Measurements from ENCODE around the gene CYTH2. TPM values are rescaled to one million over a fixed set of nuclear protein-coding genes. Genes with fewer than 3 reads are reported as not detected.
"Not testable (repeated sequence)": the region's sequence is repeated elsewhere in the genome, so short reads cannot be mapped to it uniquely, and the experiment has no call there.

Gene CYTH2
- total and polyA plus RNA-seq, 11 donors = 12.3 to 55.3 (median 31.0) TPM

GRCh38 chr19:48487544-48487943, 18.4 kb downstream of the CYTH2 start:
- no peaks in the 10 kb centered on the region for H3K9me3 ChIP-seq
- H3K27me3 ChIP-seq = peaks cover 0 to 15% (median 0%) of the 10 kb centered on the region in 9 donors
- WGBS, 4 donors = 70 to 85% (median 84%) methylated on average over 6 of the region's 6 CpGs
- no peak for ATAC-seq
- no peak for DNase-seq
- intact Hi-C loops (cut with DNase I) = no loop called here
- no peak overlapping the region for H3K4me3 ChIP-seq
- H3K36me3 ChIP-seq = no peaks in the 10 kb centered on the region
- TF ChIP-seq CTCF (IDR thresholded peaks at IDR 0.05) = no peak
- no peak for TF ChIP-seq POLR2A (IDR thresholded peaks at IDR 0.05)
- H3K27ac ChIP-seq = peak overlapping the region in 10 of 12 donors; percentile 7 to 90 (median 68)
- peaks cover 0 to 35% (median 8%) of the 10 kb centered on the region in 12 donors for H3K4me1 ChIP-seq

- 52 to 58% (median 56%) methylated on average over 5 to 8 of the region's 8 CpGs for WGBS, 4 donors
- DNase-seq = peak in 4 of 5 donors; percentile 73 to 87 (median 79)
- Histone ChIP-seq H3K27me3 (peaks cover 0 to 15% (median 0%) of the 10 kb centered on the region in 9 donors), H3K36me3 (no peaks in the 10 kb centered on the region), H3K27ac (peak overlapping the region in 10 of 12 donors; percentile 7 to 90 (median 72)), H3K4me3 (no peak overlapping the region), H3K9me3 (no peaks in the 10 kb centered on the region), H3K4me1 (peaks cover 0 to 34% (median 8%) of the 10 kb centered on the region in 12 donors)
- peak; percentile 52 to 60 (median 56) for ATAC-seq
- TF ChIP-seq CTCF (IDR thresholded peaks at IDR 0.05) (no peak), POLR2A (IDR thresholded peaks at IDR 0.05) (no peak)
- intact Hi-C loops (cut with DNase I) = loop anchor here in 3 of 10 donors (2.0 kb wide), 2 partner anchors 19 to 97 kb away; partner anchors contain the start of gene CYTH2 (in 1 of the 3)
These were observed 18.8 kb downstream of the CYTH2 start for GRCh38 chr19:48487948-48488347.

- not testable (repeated sequence) for DNase-seq, H3K36me3 ChIP-seq, H3K4me3 ChIP-seq, H3K9me3 ChIP-seq, ATAC-seq
- WGBS, 4 donors = 86 to 91% (median 88%) methylated on average over 7 of the region's 7 CpGs
- intact Hi-C loops (cut with DNase I) = loop anchor here in 3 of 10 donors (2.0 kb wide), 2 partner anchors 20 to 96 kb away; partner anchors contain the start of gene CYTH2 (in 1 of the 3)
- Histone ChIP-seq H3K27ac (peak overlapping the region in 9 of 12 donors; percentile 61 to 90 (median 74)), H3K4me1 (peaks cover 0 to 34% (median 8%) of the 10 kb centered on the region in 12 donors), H3K27me3 (peaks cover 0 to 15% (median 0%) of the 10 kb centered on the region in 9 donors)
These were observed 19.3 kb downstream of the CYTH2 start for GRCh38 chr19:48488478-48488877.

- peaks cover 0 to 41% (median 12%) of the 10 kb centered on the region in 12 donors for H3K4me1 ChIP-seq
- TF ChIP-seq POLR2A (IDR thresholded peaks at IDR 0.05) (no peak), CTCF (IDR thresholded peaks at IDR 0.05) (peak; percentile 89 to 97 (median 94))
- no peaks in the 10 kb centered on the region for H3K36me3 ChIP-seq
- no peaks in the 10 kb centered on the region for H3K9me3 ChIP-seq
- no peak overlapping the region for H3K4me3 ChIP-seq
- peaks cover 0 to 15% (median 0%) of the 10 kb centered on the region in 9 donors for H3K27me3 ChIP-seq
- no peak overlapping the region for H3K27ac ChIP-seq
- intact Hi-C loops (cut with DNase I) = loop anchor here in 9 of 10 donors (1.0 to 5.0 kb wide), 7 partner anchors 21 to 167 kb away; partner anchors contain the start of genes CYTH2 (in 1 of the 9), GRIN2D (in 1 of the 9) and KDELR1 (in 1 of the 9)
- 21 to 42% (median 27%) methylated on average over 10 to 19 of the region's 19 CpGs for WGBS, 4 donors
- peak; percentile 68 to 90 (median 75) for DNase-seq
- no peak for ATAC-seq
These were observed 20.5 kb downstream of the CYTH2 start for GRCh38 chr19:48489608-48490216.
